Activated CD4-positive, alpha-beta T cell treated with anti-CD3 and anti-CD28 coated beads for 48 hours (primary cell): ENCODE results near the gene CGB1.

Source experiments
- DNase-seq: peaks from one replicate; pipeline ENCODE4 v3.0.0-alpha.2; 2020

The CGB1 gene

GRCh38 chr19:48993175-48994034, 43.3 kb downstream of the CGB1 start, which contains the start of the genes GYS1 and RUVBL2:
Gene GYS1, minus strand, starts transcription at chr19:48993309. Its CDS starts 197 bp downstream, at chr19:48993112.
Gene RUVBL2, plus strand, starts transcription at chr19:48993887. Its CDS starts 25 bp downstream, at chr19:48993912.
- peak; percentile 100 for DNase-seq

DNA sequence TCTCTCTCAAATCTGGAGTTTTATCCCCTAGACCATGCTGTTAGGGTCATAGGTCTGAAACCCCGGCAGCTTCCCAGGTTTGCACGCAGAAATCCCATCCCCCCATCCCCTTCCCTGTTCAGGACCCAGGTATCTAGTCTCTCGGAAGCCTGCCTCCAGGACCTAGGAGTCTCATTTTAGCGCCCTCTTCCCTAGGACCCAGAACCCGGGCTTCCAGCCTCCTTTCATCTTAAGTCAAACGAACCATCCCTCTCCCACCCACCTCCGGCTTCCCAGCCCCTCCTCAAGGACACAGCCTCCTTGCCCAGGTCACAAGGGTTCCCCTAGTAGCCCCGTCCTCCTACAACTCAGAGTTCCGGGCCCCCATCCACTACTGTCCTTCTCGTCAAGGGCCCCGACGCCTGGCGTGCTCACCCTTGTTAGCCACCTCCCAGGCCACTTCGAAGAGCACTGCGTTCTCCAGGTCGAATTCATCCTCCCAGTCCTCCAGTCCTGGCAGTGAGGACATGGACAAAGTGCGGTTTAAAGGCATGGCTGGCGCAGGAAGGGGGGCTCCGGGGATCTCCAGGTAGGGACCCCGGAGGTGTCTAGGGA, 44.0 kb downstream of the CGB1 start:
- no peak for DNase-seq

- DNase-seq: no peak
These were observed 44.7 kb downstream of the CGB1 start for GRCh38 chr19:48991873-48992580.

GRCh38 chr19:48991011-48991609, 45.6 kb downstream of the CGB1 start:
- no peak for DNase-seq

- DNase-seq: no peak
These were observed 46.3 kb downstream of the CGB1 start for GRCh38 chr19:48990400-48990799.

DNA sequence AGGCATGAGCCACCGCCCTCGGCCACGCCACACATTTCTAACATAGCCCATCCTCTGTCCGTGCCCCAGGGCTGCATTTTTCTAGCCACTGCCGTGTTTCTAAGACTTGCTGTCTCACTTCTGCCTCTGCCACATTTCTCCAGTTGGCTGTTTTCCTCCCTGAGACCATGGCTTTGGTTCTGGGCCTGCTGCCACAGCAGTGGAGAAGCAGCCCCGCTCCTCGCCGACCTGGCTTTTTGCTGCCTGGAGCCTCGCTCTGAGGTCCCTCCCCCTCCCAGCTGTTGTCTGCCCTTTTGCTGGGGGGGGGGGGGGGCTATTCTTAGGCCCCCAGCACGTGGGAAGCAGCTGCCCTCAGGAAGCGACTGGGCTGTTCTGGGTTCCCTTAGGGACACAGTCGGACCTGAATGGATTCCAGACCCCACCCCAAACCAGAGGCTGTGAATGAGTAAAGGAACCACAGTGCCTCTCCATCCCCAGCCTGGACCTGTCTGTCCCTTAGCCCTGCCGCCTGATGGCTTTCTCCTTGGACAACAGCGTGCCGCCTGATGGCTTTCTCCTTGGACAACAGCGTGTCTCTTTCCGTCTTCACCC, 46.9 kb downstream of the CGB1 start:
- DNase-seq: no peak

DNA sequence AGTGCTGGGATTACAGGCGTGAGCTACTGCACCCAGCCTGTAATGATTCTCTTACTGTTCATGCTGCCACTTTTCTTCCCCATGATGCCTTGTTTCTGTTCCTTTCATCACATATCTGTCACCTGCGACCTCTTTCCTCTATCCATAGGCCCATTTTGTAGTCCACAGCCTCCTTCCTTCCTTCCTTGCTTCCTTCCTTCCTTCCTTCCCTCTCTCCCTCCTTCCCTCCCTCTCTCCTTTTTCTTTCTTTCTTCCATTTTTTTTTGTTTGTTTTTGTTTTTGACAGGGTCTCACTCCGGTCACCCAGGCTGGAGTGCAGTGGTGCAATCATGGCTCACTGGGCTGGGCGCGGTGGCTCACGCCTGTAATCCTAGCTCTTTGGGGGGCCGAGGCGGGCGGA, 47.8 kb downstream of the CGB1 start:
- no peak for DNase-seq

GRCh38 chr19:48988286-48988685, 48.4 kb downstream of the CGB1 start:
- no peak for DNase-seq

DNA sequence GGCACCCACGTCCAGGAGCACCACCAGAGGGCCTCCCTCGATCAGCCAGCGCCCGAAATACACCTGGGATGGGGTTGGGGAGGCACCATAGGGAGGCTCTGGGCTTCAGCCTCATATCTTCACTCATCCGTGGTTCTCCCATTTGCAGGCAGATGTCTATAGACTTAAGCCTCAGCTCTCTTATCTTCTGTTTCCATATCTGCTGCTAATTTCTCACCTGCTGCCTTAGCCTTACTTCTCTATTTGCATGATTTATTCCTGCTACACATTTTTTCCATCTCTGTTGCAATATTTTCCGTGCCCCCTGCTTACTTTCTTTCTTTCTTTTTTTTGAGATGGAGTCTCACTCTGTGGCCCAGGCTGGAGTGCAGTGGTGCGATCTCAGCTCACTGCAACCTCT, 49.4 kb downstream of the CGB1 start:
- no peak for DNase-seq

DNA sequence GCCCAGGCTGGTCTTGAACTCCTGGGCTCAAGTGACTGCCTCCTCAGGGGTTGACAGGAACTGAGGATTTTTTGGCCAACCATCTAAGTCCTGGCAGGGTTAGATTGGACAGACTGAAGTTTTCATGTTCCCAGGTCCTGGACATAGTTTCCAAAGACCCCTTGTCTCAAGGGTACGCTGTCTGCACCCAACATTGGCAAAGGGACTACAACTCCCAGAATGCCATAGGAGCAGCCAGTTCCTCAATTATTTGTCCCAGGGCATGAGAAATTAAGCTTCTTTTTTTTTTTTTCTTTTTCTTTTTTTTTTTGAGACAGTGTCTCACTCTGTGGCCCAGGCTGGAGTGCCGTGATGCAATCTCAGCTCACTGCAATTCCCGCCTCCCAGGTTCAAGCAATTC, 50.5 kb downstream of the CGB1 start:
- no peak for DNase-seq

GRCh38 chr19:48985711-48986110, 51.0 kb downstream of the CGB1 start:
- DNase-seq: no peak
